Measurements from ENCODE around the gene TRPM5. TPM values are rescaled to one million over a fixed set of nuclear protein-coding genes. Genes with fewer than 3 reads are reported as not detected.

Gene TRPM5
- total RNA-seq, 2 donors from 2014 or later, result 0.07 TPM; not detected in 1

DNA sequence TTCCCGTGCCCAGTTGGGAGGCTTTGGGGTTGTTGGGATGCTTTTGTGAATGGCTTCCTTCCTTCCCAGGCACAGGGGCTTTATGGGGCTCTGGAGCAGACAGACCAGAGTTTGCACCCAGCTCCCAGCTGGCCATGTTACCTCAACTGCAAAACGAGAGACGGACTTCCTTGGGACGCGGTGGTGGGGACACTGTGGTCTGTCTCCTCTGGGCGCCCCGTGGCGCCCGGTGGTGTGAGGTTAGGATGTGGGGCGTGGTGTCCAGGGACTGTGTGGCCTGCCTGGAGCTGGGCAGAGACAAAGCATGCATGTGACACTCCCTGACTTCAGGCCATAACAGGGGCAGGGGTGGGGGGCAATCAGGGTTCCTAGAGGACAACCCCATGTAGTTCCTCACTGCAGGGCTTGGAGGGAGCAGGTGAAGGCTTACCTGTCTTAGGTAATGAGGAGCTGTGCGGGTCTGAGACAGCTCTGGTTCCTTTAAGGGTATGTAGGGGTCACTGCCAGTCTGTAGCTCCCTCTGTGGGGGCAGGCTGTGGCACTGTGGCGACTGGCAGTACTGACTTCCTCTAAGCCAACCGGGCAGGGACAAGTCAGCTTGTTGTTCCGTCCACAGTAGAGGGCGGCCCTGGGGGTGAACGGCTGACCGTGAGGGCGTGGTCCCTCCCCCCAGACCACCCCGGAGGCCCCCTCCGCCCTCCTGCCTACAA, 14.9 kb upstream of the TRPM5 start:
- Mint-ChIP-seq H3K27ac (no peak overlapping the region), H3K4me1 (ENCODE audit: low read depth) (peaks cover 20% of the 10 kb centered on the region), H3K4me3 (no peak overlapping the region), H3K27me3 (ENCODE audit: low read depth) (no peaks in the 10 kb centered on the region), H3K9me3 (no peaks in the 10 kb centered on the region), H3K36me3 (ENCODE audit: insufficient read depth in 2 of 2) (no peaks in the 10 kb centered on the region)
- DNase-seq, result no peak
- ATAC-seq (replicated peaks in 1 of 2), result no peak

DNA sequence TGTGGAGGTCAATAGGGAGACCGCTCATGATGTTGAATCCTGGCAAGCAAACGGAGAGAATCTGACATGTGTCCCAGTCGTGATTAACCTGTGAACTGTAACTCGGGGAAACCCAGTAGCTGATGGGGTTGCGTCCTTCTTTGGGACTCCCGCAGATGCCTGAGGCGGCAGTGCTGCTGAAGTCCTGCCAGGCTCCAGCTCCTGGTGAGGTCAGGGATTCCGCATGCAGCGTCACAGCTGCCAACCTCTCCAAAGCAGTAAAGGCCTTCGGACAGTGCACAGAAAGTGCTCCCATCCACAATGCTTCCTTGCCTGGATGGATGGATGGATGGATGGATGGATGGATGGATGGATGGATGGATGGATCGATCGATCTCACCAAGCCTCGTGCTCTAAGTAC, 14.0 kb upstream of the TRPM5 start:
- no peak for ATAC-seq (replicated peaks in 1 of 2)
- Mint-ChIP-seq H3K9me3 (no peaks in the 10 kb centered on the region), H3K36me3 (ENCODE audit: insufficient read depth in 2 of 2) (no peaks in the 10 kb centered on the region), H3K27me3 (ENCODE audit: low read depth) (no peaks in the 10 kb centered on the region), H3K4me1 (ENCODE audit: low read depth) (peaks cover 15% of the 10 kb centered on the region), H3K27ac (no peak overlapping the region), H3K4me3 (no peak overlapping the region)
- no peak for DNase-seq

DNA sequence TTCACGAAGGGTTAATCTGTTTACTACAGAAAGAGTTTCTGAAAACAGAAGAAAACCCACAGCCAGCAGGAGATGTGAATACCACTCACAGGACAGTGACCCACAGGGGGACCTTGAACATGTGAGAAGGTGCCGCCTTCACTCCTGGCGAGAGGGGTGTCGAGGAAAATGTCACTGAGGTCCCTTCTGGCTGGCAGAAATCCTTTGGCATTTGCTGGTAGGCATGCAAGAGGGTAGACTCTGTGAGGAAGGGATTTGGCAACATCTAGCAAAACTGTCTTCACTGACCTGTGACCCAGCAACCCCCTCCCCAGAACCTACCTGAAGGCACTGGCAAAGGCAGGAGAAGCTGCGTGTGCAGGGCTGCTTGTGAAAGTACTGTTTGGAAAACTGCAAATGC, 9.1 kb upstream of the TRPM5 start:
- Mint-ChIP-seq H3K27ac (no peak overlapping the region), H3K4me3 (no peak overlapping the region), H3K27me3 (ENCODE audit: low read depth) (no peaks in the 10 kb centered on the region), H3K9me3 (no peaks in the 10 kb centered on the region), H3K4me1 (ENCODE audit: low read depth) (no peaks in the 10 kb centered on the region), H3K36me3 (ENCODE audit: insufficient read depth in 2 of 2) (no peaks in the 10 kb centered on the region)
- ATAC-seq (replicated peaks in 1 of 2), result no peak
- no peak for DNase-seq

DNA sequence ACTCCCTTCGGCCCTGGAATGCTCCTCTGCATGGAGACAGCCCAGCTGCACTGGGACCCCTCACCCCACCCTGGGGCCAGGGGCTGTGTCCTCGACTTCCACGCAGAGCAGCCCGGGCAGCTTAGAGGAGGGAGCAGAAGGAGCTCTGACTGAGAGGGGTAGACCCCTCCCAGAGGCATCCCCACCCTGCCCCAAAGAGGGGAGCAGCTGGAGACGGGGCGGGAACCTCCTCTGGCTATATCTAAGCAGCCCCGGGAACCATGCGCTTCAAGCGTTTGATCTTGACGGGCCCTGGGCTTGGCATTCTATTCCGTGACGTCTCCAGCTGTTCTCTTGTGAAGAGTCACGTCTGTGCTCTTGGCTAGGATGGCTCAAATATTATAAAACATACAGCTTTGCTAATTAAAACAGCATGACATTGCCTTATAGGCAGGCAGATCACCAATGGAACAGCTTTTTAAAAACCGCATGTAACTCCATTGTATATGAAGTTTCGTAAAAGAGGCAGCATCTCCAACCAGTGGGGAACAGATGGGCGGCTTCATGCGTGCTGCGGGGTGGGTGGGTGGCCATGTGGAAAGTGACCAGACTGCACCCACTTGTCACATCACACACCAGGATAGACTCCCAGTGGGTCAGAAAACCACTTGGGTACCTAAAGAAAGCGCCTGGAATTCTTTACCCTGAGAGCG, 8.2 kb upstream of the TRPM5 start:
- ATAC-seq (replicated peaks in 1 of 2) (no peak), DNase-seq (no peak)
- H3K27ac Mint-ChIP-seq, result no peak overlapping the region
- no peaks in the 10 kb centered on the region for H3K36me3 Mint-ChIP-seq (ENCODE audit: insufficient read depth in 2 of 2)
- no peaks in the 10 kb centered on the region for H3K27me3 Mint-ChIP-seq (ENCODE audit: low read depth)
- H3K4me1 Mint-ChIP-seq (ENCODE audit: low read depth), result peaks cover 6% of the 10 kb centered on the region
- H3K9me3 Mint-ChIP-seq, result no peaks in the 10 kb centered on the region
- no peak overlapping the region for H3K4me3 Mint-ChIP-seq

DNA sequence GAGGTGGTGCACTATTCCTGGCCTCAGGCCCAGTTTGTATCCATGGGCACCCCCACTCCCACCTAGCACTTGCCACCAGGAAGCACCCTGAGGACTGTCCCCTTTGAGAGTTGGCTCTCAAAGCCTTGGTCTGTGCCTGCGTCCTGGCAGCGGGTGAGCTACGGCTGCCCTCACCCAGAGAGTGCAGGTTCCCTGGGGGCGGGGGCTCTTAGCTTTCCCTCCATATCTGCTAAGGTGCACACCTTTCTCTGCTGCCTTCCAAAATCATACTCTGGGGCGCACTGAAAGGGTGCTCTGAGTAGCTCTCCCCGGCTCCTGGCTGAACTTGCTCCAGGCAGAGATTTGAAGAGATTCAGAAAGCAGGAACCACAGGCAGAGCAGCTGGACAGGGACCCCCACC, 7.6 kb upstream of the TRPM5 start:
- no peak for ATAC-seq (replicated peaks in 1 of 2)
- Mint-ChIP-seq H3K9me3 (no peaks in the 10 kb centered on the region), H3K27me3 (ENCODE audit: low read depth) (no peaks in the 10 kb centered on the region), H3K27ac (no peak overlapping the region), H3K4me3 (no peak overlapping the region), H3K4me1 (ENCODE audit: low read depth) (peaks cover 12% of the 10 kb centered on the region), H3K36me3 (ENCODE audit: insufficient read depth in 2 of 2) (no peaks in the 10 kb centered on the region)
- DNase-seq, result no peak

DNA sequence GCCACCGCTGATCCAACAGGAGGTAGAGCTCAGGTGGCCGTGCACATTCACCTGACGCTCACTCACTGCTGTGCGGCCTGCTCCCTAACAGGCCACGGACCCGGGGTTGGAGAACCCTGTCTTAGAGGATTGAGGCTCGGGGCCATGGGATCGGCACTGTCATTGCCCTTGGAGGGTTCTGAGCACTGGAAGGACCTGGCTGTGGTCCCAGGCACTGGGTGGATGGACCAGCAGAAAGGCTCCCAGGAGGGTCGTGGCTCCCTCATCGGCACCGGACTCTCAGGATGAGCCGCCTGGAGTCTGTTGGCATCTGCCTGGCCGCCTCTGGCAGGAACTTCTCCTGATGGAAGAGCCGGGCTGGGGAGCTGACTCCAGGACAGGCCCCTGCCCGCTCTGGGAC, 7.0 kb upstream of the TRPM5 start:
- Mint-ChIP-seq H3K36me3 (ENCODE audit: insufficient read depth in 2 of 2) (no peaks in the 10 kb centered on the region), H3K27me3 (ENCODE audit: low read depth) (no peaks in the 10 kb centered on the region), H3K27ac (no peak overlapping the region), H3K9me3 (no peaks in the 10 kb centered on the region), H3K4me3 (no peak overlapping the region), H3K4me1 (ENCODE audit: low read depth) (peaks cover 17% of the 10 kb centered on the region)
- ATAC-seq (replicated peaks in 1 of 2) (no peak), DNase-seq (no peak)

DNA sequence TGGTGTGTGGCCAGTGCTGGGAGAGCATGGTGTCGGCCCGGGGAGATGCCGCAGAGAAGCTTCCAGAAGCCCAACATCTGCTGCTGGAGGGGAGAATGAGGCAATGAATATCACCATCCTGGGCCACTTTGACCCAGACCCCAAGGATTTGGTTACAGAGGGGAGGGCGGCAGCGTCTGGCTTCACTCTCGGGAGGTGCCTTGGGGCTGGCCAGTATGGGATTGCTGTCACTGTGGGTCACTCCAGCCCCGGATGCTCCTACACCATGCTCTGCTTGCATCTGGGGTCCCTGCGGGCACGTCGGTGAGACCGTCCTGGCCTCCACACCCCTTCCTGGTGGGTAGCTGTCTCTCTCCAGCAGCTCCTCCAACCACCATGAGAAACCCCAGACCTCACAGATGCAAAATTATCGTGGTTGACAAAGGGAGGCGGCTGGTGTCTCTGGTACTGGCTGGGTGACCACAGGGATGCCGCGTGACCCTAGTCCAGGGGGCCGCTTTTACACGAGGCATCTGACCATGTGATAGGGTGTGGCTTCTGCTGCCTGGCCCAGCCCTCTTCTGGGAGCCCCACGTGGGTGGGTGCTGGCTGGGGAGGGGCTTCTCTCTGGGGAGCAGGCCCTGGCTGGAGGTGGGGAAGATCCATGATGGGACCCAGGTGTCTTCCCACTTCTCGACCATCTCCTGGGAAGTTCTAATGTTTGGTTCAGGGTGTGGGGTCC, 6.2 kb upstream of the TRPM5 start:
- Mint-ChIP-seq H3K4me1 (ENCODE audit: low read depth) (peaks cover 22% of the 10 kb centered on the region), H3K27ac (no peak overlapping the region), H3K4me3 (no peak overlapping the region), H3K27me3 (ENCODE audit: low read depth) (no peaks in the 10 kb centered on the region), H3K9me3 (no peaks in the 10 kb centered on the region), H3K36me3 (ENCODE audit: insufficient read depth in 2 of 2) (no peaks in the 10 kb centered on the region)
- DNase-seq (no peak), ATAC-seq (replicated peaks in 1 of 2) (no peak)

DNA sequence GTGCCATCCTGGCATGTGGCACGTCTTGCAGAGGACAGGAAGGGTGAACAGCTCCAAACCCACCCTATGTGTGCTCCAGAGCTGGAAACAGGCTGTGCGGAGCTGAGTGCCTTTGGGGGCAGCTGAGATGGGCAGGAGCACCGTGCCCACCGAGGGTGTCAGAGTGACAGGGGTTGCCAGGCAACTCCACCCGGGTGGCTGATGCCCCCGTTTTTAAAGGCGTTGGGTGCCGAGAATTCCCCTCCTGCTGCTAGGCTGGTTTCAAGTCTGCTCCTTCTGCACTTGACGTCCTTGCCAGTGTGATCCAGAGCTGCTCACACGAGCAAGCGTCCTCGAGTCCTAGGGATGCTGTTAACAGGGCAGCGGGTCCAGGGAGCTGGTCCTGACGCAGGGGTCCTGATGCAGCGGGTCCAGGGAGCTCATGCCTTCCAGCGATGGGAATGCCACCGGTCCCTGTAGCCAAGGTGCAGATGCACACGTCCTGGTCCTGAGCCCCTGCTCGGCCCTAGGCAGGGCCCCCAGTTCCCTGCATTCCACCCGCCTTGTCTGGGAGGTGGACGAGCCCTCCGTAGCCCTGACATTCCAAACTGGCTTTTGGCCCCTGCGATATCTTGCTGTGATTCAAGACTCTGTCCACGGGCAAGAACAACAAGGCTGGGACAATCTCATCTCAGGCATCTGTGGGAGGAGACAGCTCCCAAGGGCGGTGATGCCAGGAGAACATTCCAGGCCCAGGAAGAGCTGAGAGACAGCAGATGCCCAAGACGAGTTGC, 5.4 kb upstream of the TRPM5 start:
- no peak overlapping the region for H3K27ac Mint-ChIP-seq
- ATAC-seq (replicated peaks in 1 of 2) (no peak), DNase-seq (no peak)
- no peaks in the 10 kb centered on the region for H3K36me3 Mint-ChIP-seq (ENCODE audit: insufficient read depth in 2 of 2)
- H3K4me3 Mint-ChIP-seq, result no peak overlapping the region
- H3K4me1 Mint-ChIP-seq (ENCODE audit: low read depth), result peaks cover 22% of the 10 kb centered on the region
- H3K9me3 Mint-ChIP-seq, result no peaks in the 10 kb centered on the region
- H3K27me3 Mint-ChIP-seq (ENCODE audit: low read depth), result no peaks in the 10 kb centered on the region

DNA sequence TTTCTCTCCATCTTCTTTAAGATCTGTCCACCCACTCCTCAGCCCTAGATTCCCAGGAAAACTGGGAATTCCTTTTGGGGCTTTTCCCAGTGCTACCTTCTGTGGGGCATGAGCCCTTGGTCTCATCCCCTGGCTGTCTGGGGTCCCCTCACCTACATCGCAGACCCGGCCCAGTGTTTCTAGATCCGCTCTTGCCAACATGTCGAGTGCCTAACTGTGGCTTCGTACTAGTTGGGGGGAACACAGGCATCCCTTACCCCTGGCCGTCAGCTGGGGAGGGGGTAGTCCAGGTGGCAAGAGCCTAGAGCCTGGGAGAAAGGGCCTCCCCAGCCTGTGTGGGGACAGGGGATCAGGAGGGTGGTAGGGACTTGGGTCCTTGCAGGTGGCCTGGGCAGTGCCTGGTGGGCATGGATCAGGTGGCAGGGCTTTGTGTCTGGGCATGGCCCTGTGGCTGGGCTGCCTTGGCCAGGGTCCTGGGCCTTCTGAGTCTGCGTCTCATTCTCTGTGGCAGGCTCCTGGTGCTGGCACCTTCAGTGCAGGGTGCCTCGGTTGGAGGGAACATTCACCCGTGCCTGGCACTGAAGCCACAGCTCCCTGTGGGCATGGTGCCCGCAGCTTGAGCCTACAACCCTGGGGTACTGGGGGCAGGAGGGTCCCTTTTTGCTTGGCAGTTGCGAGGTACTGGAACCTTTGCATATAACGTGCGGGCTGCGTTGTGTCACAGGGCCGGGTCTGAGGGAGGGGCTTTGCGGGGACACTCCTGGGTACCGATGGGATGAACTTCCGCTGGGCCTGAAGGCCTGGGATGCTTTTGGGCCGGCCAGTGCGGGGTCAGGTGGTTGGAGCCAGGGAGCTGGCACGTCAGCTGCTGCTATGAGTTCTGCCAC, 4.6 kb upstream of the TRPM5 start:
- no peak overlapping the region for H3K27ac Mint-ChIP-seq
- H3K36me3 Mint-ChIP-seq (ENCODE audit: insufficient read depth in 2 of 2), result no peaks in the 10 kb centered on the region
- DNase-seq (no peak), ATAC-seq (replicated peaks in 1 of 2) (no peak)
- peaks cover 22% of the 10 kb centered on the region for H3K4me1 Mint-ChIP-seq (ENCODE audit: low read depth)
- H3K27me3 Mint-ChIP-seq (ENCODE audit: low read depth), result no peaks in the 10 kb centered on the region
- no peaks in the 10 kb centered on the region for H3K9me3 Mint-ChIP-seq
- no peak overlapping the region for H3K4me3 Mint-ChIP-seq

DNA sequence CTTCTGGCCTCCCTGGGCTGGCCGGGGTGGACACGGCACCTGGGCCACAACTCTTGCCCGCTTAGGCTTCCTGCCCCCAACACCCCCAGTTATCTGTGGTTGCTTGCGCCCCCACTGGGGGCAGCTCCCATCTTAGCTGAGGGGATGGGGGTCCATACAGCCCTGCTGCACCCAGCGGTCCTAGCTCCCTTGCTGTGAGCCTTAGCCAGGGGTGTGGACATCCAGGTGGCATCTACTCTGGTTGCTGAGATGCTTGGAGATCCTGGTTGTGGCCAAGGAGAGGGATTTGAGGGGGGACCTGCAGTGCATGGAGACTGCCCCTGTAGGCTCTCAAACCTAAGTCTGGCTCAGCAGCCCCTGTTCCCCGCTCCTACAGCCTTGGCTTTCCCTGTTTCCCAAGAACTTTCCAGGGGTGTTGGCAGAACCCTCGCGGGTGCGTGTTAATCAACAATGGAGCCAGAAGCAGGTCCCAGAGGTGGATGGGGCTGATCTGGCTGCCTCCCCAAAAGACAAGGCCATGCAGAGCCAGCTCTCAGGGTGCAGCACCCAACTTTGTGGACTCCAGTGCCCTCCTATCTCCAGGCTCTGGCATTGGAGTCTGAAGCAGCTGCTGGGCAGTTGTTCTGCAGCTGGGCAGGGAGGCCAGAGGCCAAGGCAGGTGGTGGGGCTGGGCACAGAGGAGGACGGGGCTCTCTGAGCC, 3.8 kb upstream of the TRPM5 start:
- ATAC-seq (replicated peaks in 1 of 2) (no peak), DNase-seq (no peak)
- no peak overlapping the region for H3K27ac Mint-ChIP-seq
- H3K4me1 Mint-ChIP-seq (ENCODE audit: low read depth), result peaks cover 27% of the 10 kb centered on the region
- no peaks in the 10 kb centered on the region for H3K36me3 Mint-ChIP-seq (ENCODE audit: insufficient read depth in 2 of 2)
- H3K27me3 Mint-ChIP-seq (ENCODE audit: low read depth), result peaks cover 5% of the 10 kb centered on the region
- H3K9me3 Mint-ChIP-seq, result no peaks in the 10 kb centered on the region
- H3K4me3 Mint-ChIP-seq, result no peak overlapping the region

DNA sequence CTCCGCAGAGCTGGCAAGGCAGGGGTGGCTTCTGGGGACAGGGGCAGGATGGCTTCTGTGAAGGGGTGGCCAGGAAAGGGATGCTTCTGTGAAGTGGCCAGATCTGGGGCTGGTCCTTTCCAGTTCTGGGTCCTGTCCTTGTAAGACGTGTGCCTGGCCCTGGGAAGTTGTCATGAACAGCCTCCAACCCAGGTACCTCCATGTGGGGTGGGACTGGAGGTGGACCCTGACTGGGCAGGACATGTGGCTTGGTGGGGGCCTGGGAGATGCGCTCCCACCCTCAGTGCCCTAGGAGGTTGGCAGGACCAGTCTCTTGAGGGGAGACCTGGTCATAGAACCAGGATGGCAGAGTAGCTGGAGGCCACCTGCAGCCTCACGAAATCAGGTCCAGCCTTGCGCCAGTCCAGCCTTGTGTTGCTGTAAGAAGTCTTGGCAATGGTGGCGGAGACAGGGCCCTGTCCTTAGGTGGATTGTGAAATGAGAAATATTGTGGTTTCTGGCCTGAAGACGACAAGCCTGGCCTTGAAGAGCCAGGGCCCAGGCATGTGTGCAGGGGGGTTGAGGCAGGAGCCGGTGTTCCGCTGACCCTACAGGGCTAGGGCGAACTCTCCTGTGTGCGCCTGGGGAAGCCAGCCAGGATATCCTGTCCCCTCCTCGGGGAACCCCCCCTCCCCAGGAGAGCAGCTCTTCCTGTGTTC, 3.1 kb upstream of the TRPM5 start:
- Mint-ChIP-seq H3K27ac (no peak overlapping the region), H3K36me3 (ENCODE audit: insufficient read depth in 2 of 2) (no peaks in the 10 kb centered on the region), H3K4me1 (ENCODE audit: low read depth) (peaks cover 34% of the 10 kb centered on the region), H3K9me3 (no peaks in the 10 kb centered on the region), H3K4me3 (peak overlapping the region; percentile 91 to 93), H3K27me3 (ENCODE audit: low read depth) (peaks cover 6% of the 10 kb centered on the region)
- DNase-seq (peak in 1 of 2 donors; percentile 11), ATAC-seq (replicated peaks in 1 of 2) (no peak)

All from activated T-cell treated with anti-CD3 and anti-CD28 coated beads, Interleukin-2, amount 50 U/mL, for 72 hours (primary cell).